Glutamatergic neuron (in vitro differentiated cells): ENCODE measurements around the gene NYNRIN. TPM values are rescaled to one million over a fixed set of nuclear protein-coding genes. Genes with fewer than 3 reads are reported as not detected.

Experiments used
- DNase-seq: peaks from one replicate; pipeline ENCODE4 v3.0.0; 2022
- H3K27ac Mint-ChIP-seq: one replicate; pipeline ENCODE4 v1.8.0; 2020; ENCODE audit warnings: mild to moderate bottlenecking, mixed read lengths, inconsistent platforms; ENCODE audit not compliant: unreplicated experiment
- H3K27me3 Mint-ChIP-seq: one replicate; pipeline ENCODE4 v1.8.0; 2020; ENCODE audit warnings: mild to moderate bottlenecking, moderate library complexity, mixed read lengths, inconsistent platforms; ENCODE audit not compliant: unreplicated experiment
- H3K36me3 Mint-ChIP-seq: one replicate; pipeline ENCODE4 v1.8.0; 2020; ENCODE audit warnings: mild to moderate bottlenecking, mixed read lengths, inconsistent platforms; ENCODE audit not compliant: unreplicated experiment
- H3K4me1 Mint-ChIP-seq: one replicate; pipeline ENCODE4 v1.8.0; 2020; ENCODE audit warnings: mild to moderate bottlenecking, low read depth, mixed read lengths, inconsistent platforms; ENCODE audit not compliant: unreplicated experiment
- H3K4me3 Mint-ChIP-seq: one replicate; pipeline ENCODE4 v1.8.0; 2020; ENCODE audit warnings: mild to moderate bottlenecking, mixed read lengths, inconsistent platforms; ENCODE audit not compliant: unreplicated experiment
- H3K9me3 Mint-ChIP-seq: one replicate; pipeline ENCODE4 v1.8.0; 2020; ENCODE audit warnings: mild to moderate bottlenecking, moderate library complexity, mixed read lengths, inconsistent platforms; ENCODE audit not compliant: unreplicated experiment
- CTCF ChIP-seq: fragments of 200-600 bp; sonication (generic); IDR thresholded peaks from one replicate; pipeline ENCODE4 v1.5.0; 2021; ENCODE audit not compliant: partially characterized antibody, unreplicated experiment
- total RNA-seq: library from RNA; stranded (reverse); fragmentation: NEBNext Ultra II Directional; extraction: Animal tissue kit (Norgen Biotek cat#: 25700); gene quantifications from one replicate; pipeline ENCODE4 v1.2.1, GENCODE V29; 2021; ENCODE audit not compliant: unreplicated experiment

Gene NYNRIN
- total RNA-seq, 1 donor from 2014 or later: 33.5 TPM

- peaks cover 19% of the 10 kb centered on the region for H3K4me1 Mint-ChIP-seq
- no peak overlapping the region for H3K27ac Mint-ChIP-seq
- no peak for TF ChIP-seq CTCF
- H3K27me3 Mint-ChIP-seq: peaks cover 5% of the 10 kb centered on the region
- no peak overlapping the region for H3K4me3 Mint-ChIP-seq
- no peaks in the 10 kb centered on the region for H3K36me3 Mint-ChIP-seq
- H3K9me3 Mint-ChIP-seq: peaks cover 3% of the 10 kb centered on the region
- DNase-seq: no peak
Measured at GRCh38 chr14:24379907-24380730, 18.7 kb upstream of the NYNRIN start.

DNA sequence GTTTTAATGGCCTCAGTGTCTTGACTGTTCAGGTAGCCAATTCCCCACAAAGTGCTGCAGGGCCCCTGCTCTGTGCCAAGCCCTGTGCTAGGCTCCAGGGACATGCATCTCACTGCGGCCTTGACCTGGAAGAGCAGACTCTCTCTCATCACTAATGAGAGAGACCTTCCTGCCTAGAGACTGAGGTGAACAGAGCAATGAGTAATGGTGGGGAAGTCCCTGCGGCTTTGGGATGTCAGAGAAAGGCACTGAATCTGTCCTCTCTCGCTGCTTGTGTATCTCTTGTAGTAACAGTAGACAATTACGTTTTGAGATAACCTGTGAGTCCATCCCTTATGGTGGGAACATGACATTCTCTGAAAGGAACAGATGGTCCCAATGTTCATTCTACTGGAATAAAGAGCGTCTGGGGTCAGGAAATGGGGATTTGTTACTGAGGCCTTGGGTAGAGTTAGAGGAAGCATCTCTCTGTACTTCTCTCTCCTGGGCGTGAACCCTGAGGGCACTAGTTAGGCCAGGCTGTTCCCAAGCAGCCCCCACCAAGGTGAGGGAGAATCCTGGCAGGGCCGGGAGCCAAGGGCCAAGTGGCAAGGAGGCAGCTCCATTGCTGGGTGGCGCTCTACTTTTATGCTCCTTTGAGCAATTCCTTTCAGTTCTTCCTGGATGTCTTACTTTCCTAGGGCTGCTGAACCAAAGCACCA lies 17.3 kb upstream of the NYNRIN start:
- Mint-ChIP-seq H3K27ac (no peak overlapping the region), H3K4me1 (peaks cover 19% of the 10 kb centered on the region), H3K9me3 (peaks cover 5% of the 10 kb centered on the region), H3K27me3 (peaks cover 4% of the 10 kb centered on the region), H3K36me3 (no peaks in the 10 kb centered on the region), H3K4me3 (no peak overlapping the region)
- TF ChIP-seq CTCF: no peak
- DNase-seq: no peak

DNA sequence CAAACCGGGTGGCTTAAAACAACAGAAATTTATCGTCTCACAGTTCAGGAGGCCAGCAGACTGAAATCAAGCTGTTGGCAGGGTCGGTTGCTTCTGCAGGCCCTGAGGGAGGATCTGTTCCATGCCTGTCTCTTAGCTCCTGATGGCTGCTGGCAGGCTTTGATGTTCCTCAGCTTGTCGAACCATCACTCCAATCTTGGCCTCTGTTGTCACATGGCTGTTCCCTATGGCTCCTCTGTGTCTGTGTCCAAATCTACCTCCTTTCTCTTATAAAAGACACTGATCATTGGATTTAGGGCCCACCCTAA lies 16.8 kb upstream of the NYNRIN start:
- Mint-ChIP-seq H3K27ac (no peak overlapping the region), H3K9me3 (peaks cover 5% of the 10 kb centered on the region), H3K27me3 (peaks cover 4% of the 10 kb centered on the region), H3K4me1 (peaks cover 15% of the 10 kb centered on the region), H3K4me3 (no peak overlapping the region), H3K36me3 (no peaks in the 10 kb centered on the region)
- no peak for TF ChIP-seq CTCF
- DNase-seq: no peak

- no peak for TF ChIP-seq CTCF
- Mint-ChIP-seq H3K36me3 (no peaks in the 10 kb centered on the region), H3K9me3 (peaks cover 5% of the 10 kb centered on the region), H3K4me1 (peaks cover 12% of the 10 kb centered on the region), H3K27me3 (peaks cover 1% of the 10 kb centered on the region), H3K27ac (no peak overlapping the region), H3K4me3 (no peak overlapping the region)
- no peak for DNase-seq
Measured at GRCh38 chr14:24384169-24384568, 14.6 kb upstream of the NYNRIN start.

DNA sequence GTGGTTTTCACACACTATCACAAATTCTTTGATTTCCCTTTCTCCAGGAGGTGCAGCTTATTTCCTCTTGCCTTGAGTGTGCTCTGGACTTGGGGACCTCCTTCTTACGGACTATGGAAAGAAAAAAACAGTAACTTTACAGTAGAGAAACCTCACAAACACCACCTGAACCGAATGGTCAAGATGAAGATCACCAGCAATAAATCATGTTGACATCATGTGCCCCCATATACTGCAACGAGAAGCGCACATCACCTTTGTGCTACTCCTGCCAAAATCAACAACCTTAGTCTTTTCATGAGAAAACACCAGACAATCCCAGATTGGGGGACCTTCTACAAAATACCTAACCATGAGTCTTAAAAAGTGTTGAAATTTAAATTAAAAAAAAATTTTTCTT lies 13.3 kb upstream of the NYNRIN start:
- H3K4me3 Mint-ChIP-seq: no peak overlapping the region
- no peak for DNase-seq
- H3K36me3 Mint-ChIP-seq: no peaks in the 10 kb centered on the region
- H3K27ac Mint-ChIP-seq: no peak overlapping the region
- H3K9me3 Mint-ChIP-seq: peaks cover 5% of the 10 kb centered on the region
- no peak for TF ChIP-seq CTCF
- H3K4me1 Mint-ChIP-seq: peaks cover 12% of the 10 kb centered on the region
- H3K27me3 Mint-ChIP-seq: no peaks in the 10 kb centered on the region
